ENCODE data around the gene RHOH.

Gene RHOH

DNA sequence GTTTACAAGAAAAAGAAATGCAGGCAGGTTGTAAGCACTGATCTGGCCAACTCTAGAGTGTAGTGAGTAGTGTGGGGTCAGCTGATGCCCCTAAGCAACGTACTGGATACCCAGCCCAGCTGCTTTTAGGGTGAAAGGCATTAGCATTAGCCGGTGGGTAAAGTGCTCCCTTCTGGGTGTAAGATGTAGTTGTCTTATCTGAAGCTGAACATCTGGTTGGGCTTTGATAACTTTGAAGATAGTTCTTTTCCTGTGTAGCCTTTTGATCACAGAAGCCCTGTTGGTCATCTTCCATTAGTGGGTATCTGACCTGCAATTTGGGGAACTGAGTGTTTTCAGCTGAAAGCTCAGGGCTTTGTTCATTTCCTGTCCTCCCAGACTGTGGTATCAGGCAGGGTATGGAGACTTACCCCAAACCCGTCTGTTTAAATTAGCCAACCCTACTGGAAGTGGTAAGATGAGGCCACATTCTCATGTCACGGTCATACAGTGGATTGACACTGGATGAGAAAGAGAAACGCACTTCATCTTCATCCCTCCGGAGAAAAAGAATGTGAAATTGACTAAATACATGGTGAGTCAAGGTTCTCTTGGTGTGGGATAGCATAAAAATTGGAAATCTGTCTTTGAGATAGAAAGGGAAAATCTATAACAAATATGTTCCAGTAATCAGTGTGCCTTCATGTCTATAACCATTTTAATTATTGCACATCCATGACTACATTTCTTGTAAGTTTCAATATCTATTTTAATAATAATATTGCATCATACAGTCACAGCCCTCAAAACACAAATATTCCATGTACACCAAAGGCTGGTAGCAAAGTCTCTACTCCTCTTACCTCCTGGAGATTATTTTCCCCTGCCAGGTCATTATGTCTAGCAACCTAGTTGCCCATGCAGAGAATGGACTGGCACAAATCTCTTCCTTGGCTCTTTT lies 8.7 kb downstream of the RHOH start:
- no peak for DNase-seq (ENCODE audit: low spot score)

DNA sequence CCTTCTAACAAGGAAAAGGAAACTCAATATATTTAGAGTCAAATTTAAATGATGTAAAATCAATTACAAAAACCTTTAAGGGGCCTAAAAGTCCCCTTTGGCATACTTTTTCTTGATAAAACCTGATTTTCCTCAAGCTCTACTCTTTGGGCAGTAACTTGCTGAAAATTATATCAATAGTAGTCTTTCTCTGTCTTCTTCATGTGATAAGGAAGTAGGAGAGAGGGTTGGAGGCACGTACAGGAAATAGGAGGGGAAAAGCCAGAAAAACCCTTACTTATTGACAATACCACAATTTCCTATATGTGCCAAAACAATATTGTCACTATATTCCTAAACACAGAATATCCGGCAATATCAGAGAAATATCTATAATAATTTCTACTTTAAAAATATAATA lies 9.6 kb downstream of the RHOH start:
- DNase-seq (ENCODE audit: low spot score), result no peak

- no peak for DNase-seq (ENCODE audit: low spot score)
Observed at GRCh38 chr4:40209401-40209800, 12.6 kb downstream of the RHOH start.

DNA sequence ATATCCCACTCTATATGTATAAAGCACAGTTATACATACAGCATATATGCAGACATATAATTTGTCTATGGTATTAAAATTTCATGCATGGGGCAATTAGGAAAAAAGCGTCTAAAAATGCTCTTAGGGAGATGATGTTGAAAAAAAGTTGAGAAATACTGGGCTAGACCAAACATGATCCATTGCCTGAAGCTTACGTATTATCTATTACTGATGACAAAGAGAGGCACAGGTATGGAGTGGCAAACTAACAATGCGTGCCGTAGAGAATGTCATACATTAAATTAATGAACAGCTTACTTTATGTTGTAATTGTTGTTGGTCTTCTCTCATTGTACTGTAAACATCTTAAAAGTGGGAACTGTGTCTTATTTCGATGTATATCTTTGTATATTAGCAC lies 13.9 kb downstream of the RHOH start:
- DNase-seq (ENCODE audit: low spot score), result no peak

GRCh38 chr4:40211224-40212185 lies 14.7 kb downstream of the RHOH start:
- DNase-seq (ENCODE audit: low spot score), result no peak

DNA sequence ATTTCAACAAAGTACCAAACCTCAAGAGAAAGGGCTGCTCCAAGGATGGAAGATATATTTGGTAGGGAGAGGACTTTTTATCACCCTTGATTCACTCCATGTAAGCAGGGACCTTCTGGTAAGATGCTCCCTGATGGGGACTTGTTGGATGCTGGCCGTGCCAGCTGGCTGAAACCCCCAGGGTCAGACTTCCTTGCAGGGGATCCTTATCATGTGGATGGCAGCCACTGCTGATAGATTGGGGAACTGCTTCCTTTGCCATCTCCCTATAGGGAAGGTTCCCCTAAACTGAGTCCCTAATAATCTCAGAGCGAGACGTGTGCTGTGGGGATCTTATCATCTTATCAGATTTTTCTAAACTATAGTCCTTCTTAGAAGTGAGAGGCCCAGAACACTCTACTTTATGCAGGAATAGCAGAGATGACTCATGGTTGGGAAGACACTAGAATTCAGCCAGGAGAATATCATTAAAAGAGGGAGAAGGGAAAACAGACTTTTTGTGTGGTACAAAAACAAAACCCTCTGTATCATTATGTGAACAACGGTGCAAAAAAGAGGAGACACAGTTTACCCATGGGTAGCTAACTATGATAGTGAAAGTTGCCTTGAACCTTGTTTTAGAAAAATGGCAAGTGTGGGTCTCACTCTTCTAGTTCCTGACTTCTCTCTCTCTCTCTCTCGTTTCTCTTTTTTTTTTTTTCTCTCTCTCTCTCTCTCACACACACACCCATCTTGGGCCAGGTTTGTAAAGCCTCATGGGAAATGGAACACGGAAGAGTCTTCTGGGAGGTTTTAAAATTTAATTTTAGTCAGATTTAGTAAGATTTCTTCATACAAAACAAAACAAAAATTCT lies 16.1 kb downstream of the RHOH start:
- DNase-seq (ENCODE audit: low spot score), result no peak

- DNase-seq (ENCODE audit: low spot score), result no peak
Observed at GRCh38 chr4:40214038-40214437, 17.2 kb downstream of the RHOH start.

GRCh38 chr4:40214661-40215418 lies 18.0 kb downstream of the RHOH start:
- DNase-seq (ENCODE audit: low spot score), result peak; percentile 18

- no peak for DNase-seq (ENCODE audit: low spot score)
Observed at GRCh38 chr4:40216622-40217366, 20.0 kb downstream of the RHOH start.

DNA sequence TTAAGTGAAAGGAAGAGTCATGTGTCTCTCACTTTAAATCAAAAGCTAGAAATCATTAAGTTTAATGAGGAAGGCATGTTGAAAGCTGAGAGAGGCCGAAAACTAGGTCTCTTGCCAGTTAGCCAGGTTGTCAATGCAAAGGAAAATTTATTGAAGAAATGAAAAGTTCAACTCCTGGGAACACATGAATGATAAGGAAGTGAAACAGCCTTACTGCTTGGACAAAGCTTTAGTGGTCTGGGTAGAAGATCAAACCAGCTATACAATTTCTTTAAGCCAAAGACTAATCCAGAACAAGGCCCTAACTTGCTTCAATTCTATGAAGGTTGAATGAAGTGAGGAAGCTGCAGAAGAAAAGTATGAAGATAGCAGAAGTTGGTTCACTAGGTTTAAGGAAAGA lies 24.9 kb downstream of the RHOH start:
- DNase-seq (ENCODE audit: low spot score), result no peak

DNA sequence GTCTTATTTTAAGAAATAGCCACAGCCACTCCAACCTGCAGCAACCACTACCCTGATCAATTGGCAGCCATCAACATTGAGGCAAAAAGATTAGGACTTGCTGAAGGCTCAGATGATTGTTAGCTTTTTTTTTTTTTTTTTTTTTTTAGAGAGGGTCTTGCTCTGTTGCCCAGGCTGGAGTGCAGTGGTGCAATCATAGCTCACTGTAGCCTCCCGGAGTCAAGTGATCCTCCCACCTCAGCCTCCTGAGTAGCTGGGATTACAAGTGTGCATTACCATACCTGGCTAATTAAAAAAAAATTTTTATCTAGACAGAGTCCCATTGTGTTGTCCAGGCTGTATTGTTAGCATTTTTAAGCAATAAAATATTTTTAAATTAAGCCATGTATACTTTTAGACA lies 26.5 kb downstream of the RHOH start:
- DNase-seq (ENCODE audit: low spot score), result no peak

DNA sequence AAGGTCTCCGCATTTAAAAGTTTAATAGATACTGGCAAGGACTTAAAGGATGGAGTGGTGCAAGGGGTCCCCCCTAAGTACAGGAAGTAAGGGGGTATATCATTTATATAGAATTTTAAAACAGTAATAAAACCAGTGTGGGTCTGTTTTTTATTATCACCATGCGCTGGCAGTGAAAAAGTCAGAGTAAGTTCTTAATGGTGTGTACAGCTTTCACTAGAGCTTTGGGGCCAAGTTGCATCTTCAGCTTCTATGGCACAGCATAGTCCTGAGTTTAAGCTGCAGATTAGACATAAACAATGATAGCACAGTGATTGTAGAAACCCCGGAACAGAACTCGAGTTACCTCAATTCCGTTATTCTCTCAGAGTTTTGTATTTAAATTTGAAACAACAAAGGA lies 27.6 kb downstream of the RHOH start:
- no peak for DNase-seq (ENCODE audit: low spot score)

GRCh38 chr4:40225497-40225896 lies 28.7 kb downstream of the RHOH start:
- DNase-seq (ENCODE audit: low spot score), result no peak

DNA sequence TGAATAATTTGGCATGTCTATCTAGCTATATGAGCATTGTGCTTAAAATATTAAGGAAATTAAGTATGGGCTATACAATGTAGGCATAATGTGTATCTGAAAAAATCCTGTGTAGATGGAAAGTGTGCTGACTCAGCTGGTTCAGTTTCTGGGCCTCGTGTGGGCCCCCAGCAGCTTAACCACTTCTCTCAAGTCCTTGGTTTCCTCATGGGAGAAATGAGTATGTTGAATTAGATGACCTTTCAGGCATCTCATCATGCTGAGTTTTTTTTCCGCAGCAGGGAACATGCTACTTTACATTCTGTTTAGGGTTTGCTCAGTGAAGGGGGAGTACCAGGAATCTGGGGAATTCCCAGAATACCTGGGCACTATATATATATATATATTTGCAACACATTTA lies 30.5 kb downstream of the RHOH start:
- no peak for DNase-seq (ENCODE audit: low spot score)

DNA sequence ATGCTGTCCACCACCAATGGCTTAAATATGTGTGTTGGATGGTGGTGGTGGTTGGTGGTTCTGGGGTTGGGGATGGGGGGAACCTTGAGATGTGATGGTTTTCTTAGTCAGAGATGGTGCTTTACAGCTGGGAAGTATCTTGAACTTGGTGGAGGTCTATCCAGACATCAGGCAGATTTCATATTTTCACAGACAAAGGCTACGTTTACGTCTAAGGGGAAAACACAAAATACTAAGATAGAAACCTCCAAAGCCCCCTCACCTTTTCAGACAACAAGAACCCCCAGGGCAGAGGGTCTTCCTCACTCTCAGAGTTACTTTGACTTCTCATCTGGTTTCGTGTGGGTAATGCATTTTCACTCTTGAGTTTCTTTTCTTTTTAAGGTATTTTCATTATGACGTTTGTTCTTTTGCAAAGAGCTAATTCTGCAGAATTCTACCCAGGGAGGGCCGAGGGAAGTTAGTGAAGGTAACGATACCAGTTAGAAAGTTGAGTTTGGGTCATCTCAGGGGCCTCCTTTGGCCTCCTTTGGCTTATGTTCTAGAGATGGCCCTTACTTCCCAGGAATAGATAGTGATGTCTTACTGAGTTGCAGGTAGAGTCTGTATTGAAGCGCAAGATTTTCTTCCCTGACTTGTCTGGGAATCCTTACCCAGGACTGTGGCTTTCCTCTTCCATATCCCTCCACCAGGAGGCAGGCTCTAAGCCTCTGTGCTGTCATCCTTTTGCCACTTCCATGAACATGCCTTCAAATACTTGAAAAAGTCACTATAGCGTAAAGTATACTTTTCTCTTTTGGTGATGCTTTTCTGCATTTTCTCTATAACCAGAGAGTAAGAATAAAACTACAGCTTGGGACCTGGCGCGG lies 31.9 kb downstream of the RHOH start:
- no peak for DNase-seq (ENCODE audit: low spot score)

DNA sequence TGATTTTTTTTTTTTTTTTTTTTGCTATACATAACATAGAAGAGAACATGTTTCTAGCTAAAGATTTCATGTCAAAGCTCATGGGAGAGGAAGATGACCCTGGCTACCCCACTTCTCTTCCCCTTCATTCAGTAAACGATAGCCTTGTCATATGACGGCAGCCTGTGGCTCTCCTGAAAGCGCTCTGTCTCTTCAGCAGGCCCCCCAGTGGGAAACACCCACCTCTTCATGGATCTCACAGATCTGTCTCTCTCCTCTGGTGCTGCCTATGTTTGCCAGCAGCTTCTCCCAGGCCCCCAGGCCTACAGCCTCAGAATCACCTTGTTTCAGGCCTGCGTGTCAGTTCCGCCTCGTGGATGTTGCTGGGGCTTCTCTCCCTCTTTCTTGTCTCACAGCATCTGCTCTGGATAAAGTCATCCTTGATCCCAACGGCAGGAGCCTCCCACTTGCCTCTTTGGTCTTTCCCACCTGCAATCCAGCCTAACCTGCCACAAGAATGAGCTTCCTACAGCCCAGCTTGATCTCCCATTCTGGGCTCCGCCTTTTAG lies 34.6 kb downstream of the RHOH start:
- no peak for DNase-seq (ENCODE audit: low spot score)

GRCh38 chr4:40232610-40233009 lies 35.8 kb downstream of the RHOH start:
- DNase-seq (ENCODE audit: low spot score), result no peak

- DNase-seq (ENCODE audit: low spot score), result no peak
Observed at GRCh38 chr4:40233227-40233626, 36.4 kb downstream of the RHOH start.

DNA sequence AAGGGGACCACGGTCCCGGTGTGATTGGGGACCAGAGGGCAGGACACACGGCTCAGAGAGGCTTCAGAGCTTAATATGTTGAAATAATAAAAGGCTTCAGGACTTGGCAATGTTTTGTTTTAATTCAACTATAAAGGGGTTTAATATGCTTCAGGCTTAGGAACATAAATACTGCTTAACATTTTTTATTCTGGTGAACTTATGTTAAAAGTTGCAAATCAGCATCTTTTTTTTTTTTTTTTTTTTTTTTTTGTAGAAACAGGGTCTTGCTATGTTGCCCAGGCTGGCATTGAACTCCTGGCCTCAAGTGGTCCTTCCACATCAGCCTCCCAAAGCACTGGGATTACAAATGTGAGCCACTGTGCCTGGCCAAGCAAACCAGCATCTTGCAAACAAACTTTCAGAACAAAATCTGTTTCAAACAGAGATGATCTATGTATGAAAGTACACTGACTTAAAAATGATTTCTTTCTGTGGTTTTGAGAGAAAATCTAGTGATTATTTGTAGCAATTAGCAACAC lies 37.7 kb downstream of the RHOH start:
- DNase-seq (ENCODE audit: low spot score), result no peak
